Measurements from ENCODE around the gene FAM161A. TPM values are rescaled to one million over a fixed set of nuclear protein-coding genes. Genes with fewer than 3 reads are reported as not detected.

The FAM161A gene
- total RNA-seq, 4 donors from 2014 or later: 0.96 to 2.5 (median 1.9) TPM

DNA sequence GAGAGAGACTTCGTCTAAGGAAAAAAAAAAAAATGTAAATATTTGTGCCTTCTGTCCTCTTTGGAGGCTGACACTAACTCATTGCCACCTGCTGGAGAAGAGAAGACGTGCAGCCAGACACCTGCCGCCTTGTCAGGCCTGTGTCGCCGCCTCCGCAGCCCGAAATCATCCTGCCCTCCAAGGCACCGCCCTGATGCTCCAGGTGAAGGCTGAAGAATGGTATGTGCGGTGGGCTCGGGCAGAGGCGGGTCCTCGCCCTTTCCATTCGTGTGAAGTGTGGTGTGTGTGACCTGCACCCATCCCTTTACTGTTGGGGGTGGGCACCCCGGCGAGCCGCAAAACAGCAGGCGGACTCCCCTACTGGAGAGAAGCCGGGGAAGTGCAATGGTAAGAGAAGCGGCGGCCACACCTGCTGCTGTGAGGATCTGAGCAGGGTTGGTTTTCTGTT is 60.4 kb downstream of the FAM161A start:
- ATAC-seq: peak; percentile 63
- H3K9me3 ChIP-seq: no peaks in the 10 kb centered on the region
- peak overlapping the region in 1 of 2 donors; percentile 6 for H3K4me3 ChIP-seq
- TF ChIP-seq EP300 (IDR thresholded peaks at IDR 0.05): no peak
- TF ChIP-seq, protein P1, sequence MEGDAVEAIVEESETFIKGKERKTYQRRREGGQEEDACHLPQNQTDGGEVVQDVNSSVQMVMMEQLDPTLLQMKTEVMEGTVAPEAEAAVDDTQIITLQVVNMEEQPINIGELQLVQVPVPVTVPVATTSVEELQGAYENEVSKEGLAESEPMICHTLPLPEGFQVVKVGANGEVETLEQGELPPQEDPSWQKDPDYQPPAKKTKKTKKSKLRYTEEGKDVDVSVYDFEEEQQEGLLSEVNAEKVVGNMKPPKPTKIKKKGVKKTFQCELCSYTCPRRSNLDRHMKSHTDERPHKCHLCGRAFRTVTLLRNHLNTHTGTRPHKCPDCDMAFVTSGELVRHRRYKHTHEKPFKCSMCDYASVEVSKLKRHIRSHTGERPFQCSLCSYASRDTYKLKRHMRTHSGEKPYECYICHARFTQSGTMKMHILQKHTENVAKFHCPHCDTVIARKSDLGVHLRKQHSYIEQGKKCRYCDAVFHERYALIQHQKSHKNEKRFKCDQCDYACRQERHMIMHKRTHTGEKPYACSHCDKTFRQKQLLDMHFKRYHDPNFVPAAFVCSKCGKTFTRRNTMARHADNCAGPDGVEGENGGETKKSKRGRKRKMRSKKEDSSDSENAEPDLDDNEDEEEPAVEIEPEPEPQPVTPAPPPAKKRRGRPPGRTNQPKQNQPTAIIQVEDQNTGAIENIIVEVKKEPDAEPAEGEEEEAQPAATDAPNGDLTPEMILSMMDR (IDR thresholded peaks at IDR 0.05): peak; percentile 40 to 69 (median 56)
- H3K27ac ChIP-seq: no peak overlapping the region
- H3K36me3 ChIP-seq: no peaks in the 10 kb centered on the region
- H3K4me1 ChIP-seq: peaks cover 0 to 7% (median 0%) of the 10 kb centered on the region in 3 donors
- 7% methylated on average over 11 of the region's 20 CpGs; no CpG with 5 or more reads in 1 of the 2 donors for WGBS, 2 donors (ENCODE audit: low coverage in 1 of 2)
- no peaks in the 10 kb centered on the region for H3K27me3 ChIP-seq

DNA sequence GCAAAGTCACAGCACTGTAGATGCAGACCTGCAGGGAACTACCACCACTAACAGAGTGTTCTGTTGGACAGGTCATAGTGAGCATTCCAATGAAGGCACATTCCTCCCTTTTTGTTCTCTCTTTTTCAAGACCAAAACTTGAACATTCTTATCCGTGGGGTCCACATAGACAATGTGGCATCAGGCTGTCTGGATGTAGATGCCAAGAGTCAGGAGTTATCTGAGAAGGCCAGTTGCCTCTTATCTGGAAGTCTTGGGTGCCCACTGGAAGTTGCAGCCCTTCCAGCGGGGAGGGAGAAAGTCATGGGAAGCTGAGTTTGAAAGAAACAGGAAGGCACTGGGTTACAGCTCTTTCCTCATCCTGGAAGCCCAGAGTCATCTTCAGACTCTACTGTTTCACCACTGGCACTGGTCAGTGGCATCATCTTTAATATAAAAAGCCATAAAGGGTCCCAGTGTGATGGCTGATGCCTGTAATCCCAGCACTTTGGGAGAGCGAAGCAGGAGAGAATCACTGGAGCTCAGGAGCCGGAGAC is 61.4 kb downstream of the FAM161A start:
- Histone ChIP-seq H3K9me3 (no peaks in the 10 kb centered on the region), H3K4me1 (peaks cover 0 to 7% (median 0%) of the 10 kb centered on the region in 3 donors), H3K4me3 (no peak overlapping the region), H3K27me3 (no peaks in the 10 kb centered on the region), H3K36me3 (no peaks in the 10 kb centered on the region), H3K27ac (no peak overlapping the region)
- no peak for ATAC-seq
- WGBS, 2 donors (ENCODE audit: low coverage in 1 of 2): 96% methylated on average over 4 of the region's 4 CpGs; no CpG with 5 or more reads in 1 of the 2 donors
- TF ChIP-seq, protein P1 (IDR thresholded peaks at IDR 0.05): no peak
- no peak for TF ChIP-seq EP300 (IDR thresholded peaks at IDR 0.05)
- TF ChIP-seq POLR2AphosphoS5 (IDR thresholded peaks at IDR 0.05): no peak
- TF ChIP-seq POLR2A (IDR thresholded peaks at IDR 0.05): no peak

DNA sequence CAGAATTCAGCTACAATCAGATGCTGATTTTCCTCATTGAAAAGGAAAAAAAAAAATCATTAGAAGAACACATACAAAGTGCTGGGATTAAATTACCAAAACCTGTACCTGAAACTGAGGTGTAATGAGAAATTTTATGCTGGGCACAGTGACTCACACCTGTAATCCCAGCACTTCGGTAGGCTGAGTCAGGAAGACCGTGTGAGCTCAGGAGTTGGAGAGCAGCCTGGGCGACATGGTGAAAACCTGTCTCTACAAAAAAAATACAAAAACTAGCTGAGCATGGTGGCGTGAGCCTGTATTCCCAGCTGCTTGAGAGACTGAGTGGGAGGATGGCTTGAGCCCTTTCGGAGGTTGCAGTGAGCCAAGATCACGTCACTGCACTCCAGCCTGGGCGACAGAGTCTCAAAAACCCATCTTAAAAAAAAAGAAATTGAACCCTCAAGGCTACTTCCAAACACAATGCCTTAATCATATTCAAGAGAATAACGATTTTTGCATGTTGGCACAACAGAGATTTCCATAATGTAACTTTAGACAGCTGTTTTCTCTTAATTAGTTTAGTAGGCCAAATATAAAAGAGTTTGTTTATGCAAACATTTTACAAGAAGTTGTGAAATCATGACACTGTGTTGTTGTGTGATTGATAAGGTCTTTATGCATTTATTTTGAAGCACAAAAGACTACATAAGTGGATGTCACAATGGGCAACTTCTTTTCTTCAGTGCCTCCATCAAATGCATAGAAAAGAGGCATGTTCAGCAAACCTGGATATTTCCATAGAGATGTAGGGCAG is 63.9 kb downstream of the FAM161A start:
- no peak for ATAC-seq
- no peak overlapping the region for H3K4me3 ChIP-seq
- WGBS, 2 donors (ENCODE audit: low coverage in 1 of 2): 68 to 79% methylated on average over 6 to 8 of the region's 8 CpGs
- peaks cover 0 to 7% (median 0%) of the 10 kb centered on the region in 3 donors for H3K4me1 ChIP-seq
- no peaks in the 10 kb centered on the region for H3K36me3 ChIP-seq
- H3K27ac ChIP-seq: no peak overlapping the region
- no peaks in the 10 kb centered on the region for H3K9me3 ChIP-seq
- no peak for TF ChIP-seq POLR2A (IDR thresholded peaks at IDR 0.05)
- no peak for TF ChIP-seq POLR2AphosphoS5 (IDR thresholded peaks at IDR 0.05)
- TF ChIP-seq, protein P1 (IDR thresholded peaks at IDR 0.05): no peak
- TF ChIP-seq EP300 (IDR thresholded peaks at IDR 0.05): no peak
- no peaks in the 10 kb centered on the region for H3K27me3 ChIP-seq

DNA sequence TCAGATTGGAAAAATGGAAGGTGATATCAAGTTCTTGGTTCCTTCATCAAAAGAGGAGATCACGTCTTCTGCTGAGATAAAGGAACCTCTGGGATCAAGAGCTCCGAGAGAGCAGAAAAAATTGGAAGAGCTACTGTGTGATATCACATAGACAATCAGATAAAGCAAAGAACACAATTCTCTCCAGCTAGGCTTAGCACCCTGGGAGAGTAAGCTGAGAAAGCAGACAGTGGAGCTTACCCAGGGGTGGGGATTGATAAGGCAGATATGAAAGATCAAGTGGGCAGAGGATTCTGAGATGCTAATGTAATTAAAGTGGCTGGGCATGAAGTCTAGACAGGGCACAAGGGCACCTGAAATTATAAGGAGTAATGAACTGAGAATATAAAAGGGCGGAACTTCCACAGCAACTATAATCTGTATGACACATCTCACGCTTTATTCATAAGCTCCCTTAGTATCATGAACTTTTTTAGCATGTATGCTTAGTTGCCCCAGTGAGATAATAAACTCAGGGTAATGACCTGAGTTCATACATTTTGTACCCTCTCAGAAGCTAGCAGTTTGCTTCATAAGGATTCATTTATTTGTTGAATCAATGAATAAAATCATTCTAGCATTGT is 65.8 kb downstream of the FAM161A start:
- no peak for ATAC-seq
- TF ChIP-seq, protein P1 (IDR thresholded peaks at IDR 0.05): no peak
- TF ChIP-seq POLR2AphosphoS5 (IDR thresholded peaks at IDR 0.05) (no peak), POLR2A (IDR thresholded peaks at IDR 0.05) (no peak), EP300 (IDR thresholded peaks at IDR 0.05) (no peak)
- 77 to 80% methylated on average over 4 of the region's 4 CpGs for WGBS, 2 donors (ENCODE audit: low coverage in 1 of 2)
- Histone ChIP-seq H3K9me3 (no peaks in the 10 kb centered on the region), H3K27ac (no peak overlapping the region), H3K36me3 (no peaks in the 10 kb centered on the region), H3K4me1 (peaks cover 0 to under 1% (median 0%) of the 10 kb centered on the region in 3 donors), H3K4me3 (no peak overlapping the region), H3K27me3 (no peaks in the 10 kb centered on the region)

Data from gastroesophageal sphincter (tissue), 4 donors.